Measurements from ENCODE around the gene AADAT.

Gene AADAT

GRCh38 chr4:170012629-170012958, 77.2 kb downstream of the AADAT start:
- Histone ChIP-seq H3K27me3 (ENCODE audit: control insufficient read depth in 1 of 2, insufficient read depth in 2 of 2, low read length in 2 of 2) (no peaks in the 10 kb centered on the region), H3K4me3 (ENCODE audit: low read length in 2 of 2) (no peak overlapping the region), H3K4me1 (ENCODE audit: control insufficient read depth, insufficient read depth, low read length) (no peaks in the 10 kb centered on the region), H3K27ac (ENCODE audit: low read length) (no peak overlapping the region), H3K9me3 (ENCODE audit: control insufficient read depth in 2 of 2, low read length in 2 of 2) (no peaks in the 10 kb centered on the region), H3K9ac (ENCODE audit: low read length in 2 of 2) (no peak overlapping the region), H3K36me3 (ENCODE audit: control insufficient read depth in 2 of 2, insufficient read depth in 2 of 2, low read length in 2 of 2) (no peaks in the 10 kb centered on the region)

GRCh38 chr4:170011921-170012628, 77.7 kb downstream of the AADAT start:
- no peaks in the 10 kb centered on the region for H3K9me3 ChIP-seq (ENCODE audit: control insufficient read depth in 2 of 2, low read length in 2 of 2)
- no peaks in the 10 kb centered on the region for H3K36me3 ChIP-seq (ENCODE audit: control insufficient read depth in 2 of 2, insufficient read depth in 2 of 2, low read length in 2 of 2)
- H3K4me1 ChIP-seq (ENCODE audit: control insufficient read depth, insufficient read depth, low read length): no peaks in the 10 kb centered on the region
- H3K4me3 ChIP-seq (ENCODE audit: low read length in 2 of 2): no peak overlapping the region
- H3K9ac ChIP-seq (ENCODE audit: low read length in 2 of 2): no peak overlapping the region
- H3K27me3 ChIP-seq (ENCODE audit: control insufficient read depth in 1 of 2, insufficient read depth in 2 of 2, low read length in 2 of 2): no peaks in the 10 kb centered on the region
- H3K27ac ChIP-seq (ENCODE audit: low read length): no peak overlapping the region
